ENCODE data around the gene CDH13.

Gene CDH13

DNA sequence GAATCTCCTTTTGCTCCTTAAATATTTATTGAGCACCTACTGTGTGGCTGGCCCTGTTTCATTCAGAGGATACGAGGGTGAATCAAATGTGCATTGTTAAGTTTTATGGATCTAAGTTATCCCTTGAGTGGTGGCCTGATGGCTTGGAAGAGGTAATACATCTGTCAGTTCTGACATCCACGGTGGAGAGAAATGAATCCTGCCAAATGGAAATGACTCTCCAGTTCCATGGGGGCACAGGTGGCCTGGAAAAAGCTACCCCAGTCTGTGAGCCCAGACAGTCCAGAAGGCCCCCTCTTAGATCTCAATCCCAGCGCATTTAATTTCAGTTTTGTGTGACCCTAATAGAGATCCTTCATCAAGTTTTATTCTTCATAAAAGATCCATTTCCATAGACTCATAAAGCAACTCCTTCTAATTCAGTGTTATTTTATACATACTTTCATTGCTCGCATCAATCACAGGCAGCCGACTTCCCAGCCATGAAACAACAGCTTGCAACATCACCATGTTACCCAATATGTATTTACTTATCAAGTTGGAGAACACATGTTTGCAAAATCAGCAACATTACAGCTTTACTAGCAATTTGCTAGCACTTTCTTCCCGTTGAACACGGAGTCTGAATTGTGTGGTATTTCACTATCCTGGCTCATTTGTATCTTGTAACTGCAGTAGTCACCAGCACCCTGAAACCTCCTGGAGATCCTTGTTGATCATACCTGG lies 846.2 kb downstream of the CDH13 start:
- no peak for DNase-seq

DNA sequence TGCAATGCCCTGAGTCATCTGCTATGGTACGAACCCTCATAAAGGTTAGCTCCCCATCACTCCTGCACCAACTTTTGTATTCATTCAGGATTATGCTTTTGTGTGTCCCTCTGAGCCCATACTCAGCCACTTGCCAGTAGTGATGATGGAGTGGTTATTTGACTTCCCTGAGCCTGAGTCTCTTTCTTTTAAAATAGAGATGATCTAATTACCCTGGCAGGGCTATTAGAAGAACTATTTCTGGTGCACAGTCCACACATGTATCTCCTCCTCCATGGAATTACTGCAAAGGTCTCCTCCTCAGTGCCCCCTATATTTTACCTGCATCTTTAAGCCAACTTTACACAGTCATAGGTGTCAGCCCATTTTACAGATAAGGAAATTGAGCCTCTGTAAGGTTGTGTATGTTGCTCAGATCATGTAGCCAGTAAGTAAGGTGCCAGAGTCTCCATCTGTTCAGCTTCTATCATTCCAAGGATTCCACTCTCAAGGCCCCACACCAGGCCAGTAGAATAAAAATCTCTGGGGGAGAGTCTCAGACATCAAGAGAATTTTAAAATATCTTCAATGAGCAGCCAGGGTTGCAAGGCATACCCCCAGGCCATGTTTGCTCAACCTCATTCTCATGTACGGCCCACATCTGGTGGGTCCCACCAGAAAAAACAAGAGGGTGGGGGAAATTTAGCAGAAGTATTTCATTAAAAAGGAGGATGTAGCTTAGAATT lies 847.3 kb downstream of the CDH13 start:
- no peak for DNase-seq

DNA sequence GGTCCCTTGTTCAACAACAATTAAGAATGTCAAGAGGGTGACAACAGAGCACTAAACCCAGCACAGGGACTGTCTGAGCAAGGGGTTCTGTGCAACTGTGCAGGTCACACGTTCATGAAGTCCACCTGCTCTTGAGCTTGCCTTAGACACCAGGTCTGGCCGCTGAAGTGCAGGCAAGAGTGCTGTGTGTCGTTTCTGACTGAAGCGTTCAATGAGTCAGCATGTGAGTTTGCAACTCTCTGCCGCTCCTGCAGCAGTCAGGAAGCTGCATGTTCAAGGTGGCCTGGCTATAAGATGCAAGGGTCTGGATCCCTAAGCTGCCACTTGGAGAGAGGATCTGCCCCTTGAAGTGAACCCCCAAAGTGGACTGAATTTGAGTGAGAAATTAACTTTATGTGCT lies 848.3 kb downstream of the CDH13 start:
- no peak for DNase-seq

DNA sequence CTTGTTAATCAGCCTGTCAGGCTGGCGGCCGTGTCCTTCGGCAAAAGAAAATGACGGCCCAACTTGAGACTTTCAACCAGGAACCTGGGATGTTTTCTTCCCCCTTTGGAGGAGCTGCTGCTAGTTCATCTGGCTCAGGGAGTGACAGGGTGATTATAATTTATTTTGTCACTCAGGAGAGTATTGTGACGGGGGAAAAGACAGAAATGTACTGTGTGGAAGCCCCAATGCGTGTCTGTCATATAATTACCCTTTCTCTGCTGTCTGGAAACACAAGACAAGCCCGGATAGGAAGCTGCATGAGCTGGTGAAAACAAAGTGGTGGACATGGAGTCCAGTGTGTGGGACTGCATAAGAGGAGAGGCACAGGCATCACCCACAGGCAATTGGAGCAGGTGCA lies 854.8 kb downstream of the CDH13 start:
- DNase-seq, result no peak

DNA sequence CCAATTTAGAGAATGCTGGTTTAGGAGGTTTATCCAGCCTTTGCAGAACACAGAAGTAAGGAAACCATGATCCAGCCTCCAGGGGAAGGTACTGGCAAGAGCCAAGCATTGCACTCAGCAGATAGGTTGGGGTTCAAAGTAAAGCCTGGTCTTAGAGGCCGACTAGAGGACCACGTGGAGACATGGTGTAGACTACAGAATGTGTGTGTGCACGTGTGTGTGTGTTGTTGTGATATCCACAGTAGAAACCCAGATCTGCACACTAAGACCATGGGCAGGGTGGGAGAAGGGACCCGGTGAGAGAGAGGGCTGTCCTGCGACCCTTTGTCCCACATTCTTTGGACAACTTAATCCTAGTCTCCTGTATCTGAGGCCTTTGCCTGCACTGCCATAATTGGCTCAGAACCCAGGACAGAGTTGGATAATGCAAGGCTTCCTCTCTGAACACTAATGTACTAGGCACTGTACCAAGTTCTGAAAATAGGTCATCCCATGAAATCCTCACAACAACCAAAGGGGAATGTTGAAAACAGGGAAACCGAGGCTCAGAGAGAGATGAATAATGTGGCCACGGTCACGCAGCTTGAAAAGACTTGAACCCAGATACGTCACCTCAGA lies 855.9 kb downstream of the CDH13 start:
- DNase-seq, result no peak

DNA sequence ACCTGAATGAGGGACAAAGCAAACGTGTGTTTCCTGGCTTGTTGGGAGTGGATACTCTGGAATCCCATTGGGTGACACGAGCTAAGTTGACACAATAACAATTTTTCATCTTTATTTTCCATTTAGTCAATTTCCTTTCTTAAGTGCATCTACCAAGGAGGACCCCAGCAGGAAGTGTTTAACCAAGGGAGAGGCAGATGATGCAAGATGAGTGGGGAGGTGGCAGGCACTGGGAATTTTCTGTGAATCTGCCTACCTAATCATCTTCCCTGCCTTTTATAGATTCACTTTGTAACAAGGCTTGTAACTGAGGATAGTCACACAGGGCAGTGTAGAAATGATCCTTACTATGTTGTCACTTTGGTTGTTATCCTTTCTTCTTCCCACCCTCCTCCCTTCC lies 863.3 kb downstream of the CDH13 start:
- DNase-seq, result no peak

DNA sequence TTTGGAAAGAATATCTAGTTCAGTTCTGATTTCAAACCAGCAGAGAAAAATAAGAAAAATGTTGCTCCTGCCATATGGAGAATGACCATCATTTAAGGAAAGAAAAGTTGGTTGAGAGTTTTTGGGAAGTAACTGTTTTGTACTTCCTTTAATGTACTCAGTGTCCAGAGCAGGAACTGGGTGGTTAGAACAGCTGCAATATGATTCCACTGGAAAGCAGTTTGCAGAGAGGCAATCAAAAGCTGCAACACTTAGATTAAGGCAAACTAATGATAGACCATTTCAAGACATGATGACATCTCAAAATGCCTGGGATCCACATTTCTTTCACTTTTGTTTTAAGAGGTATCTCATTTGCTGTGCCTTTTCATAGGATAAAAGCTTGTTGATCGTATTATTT lies 867.7 kb downstream of the CDH13 start:
- DNase-seq, result no peak

DNA sequence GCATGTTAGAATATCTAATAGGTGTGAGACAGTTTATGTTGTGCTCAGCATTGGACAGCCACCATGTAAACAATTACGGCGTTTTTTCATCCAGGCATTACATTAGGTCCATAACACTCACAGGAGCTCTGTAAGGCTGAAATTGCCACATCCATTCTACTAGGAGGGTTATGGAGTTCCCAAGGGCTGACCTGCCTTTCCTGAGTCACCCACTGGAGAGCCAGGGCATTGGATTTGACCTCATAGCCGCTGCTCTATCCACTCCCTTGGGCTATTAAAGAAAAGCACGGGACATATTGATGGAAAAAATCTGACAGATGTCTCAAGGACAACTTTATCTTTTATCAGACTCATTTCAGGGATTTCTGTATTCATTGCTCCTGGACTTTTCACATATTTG lies 874.7 kb downstream of the CDH13 start:
- DNase-seq, result no peak

DNA sequence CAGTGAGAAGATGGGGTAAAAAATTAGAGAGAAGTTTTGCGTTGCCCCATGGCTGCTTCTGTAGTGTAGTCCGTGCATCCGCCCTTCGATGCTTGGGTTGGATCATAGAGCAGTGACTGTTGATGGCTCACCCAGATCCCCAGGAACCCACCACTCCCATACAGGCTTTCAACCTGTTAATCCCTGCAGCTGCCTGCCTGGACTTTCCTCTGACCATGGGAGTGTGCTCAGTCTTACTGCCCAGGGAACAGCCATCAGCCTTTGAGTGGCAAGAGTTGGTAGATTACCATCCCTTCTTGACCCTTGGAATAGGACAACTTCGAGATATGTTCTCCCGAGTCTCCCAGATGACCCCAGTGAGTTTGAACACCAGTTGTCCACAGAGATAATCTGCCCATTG lies 881.5 kb downstream of the CDH13 start:
- no peak for DNase-seq

DNA sequence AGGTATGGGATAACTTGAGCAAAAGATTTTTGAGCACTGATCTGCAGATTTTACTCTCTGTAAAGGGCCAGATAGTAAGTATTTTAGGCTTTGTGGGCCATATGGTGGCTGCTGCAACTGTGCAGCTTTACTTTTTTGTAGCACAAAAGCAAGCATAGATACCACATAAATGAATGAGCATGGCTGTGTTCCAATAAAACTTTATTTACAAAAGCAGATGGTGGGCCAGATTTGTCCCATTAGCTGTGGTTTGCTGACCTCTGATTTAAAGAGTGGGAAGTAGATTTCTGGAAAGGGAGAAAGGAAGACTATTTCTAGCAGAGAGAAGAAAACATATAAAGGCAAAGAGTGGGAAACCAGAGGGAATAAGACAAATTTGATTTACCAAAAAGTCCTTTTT lies 882.5 kb downstream of the CDH13 start:
- no peak for DNase-seq

DNA sequence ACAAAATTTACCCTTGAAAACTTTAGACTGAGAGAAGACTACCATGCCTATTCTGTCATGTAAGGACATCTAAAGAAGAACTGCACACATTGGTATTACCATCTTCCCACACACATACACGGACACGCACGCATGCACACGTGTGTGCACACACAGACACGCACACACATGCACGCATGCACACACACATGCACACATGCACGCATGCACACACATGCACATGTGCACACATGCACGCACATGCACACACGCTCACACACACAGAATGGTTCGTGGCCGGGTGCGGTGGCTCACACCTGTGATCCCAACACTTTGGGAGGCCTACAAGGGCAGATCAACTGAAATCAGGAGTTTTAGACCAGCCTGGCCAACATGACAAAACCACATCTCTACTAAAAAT lies 884.1 kb downstream of the CDH13 start:
- DNase-seq, result no peak

DNA sequence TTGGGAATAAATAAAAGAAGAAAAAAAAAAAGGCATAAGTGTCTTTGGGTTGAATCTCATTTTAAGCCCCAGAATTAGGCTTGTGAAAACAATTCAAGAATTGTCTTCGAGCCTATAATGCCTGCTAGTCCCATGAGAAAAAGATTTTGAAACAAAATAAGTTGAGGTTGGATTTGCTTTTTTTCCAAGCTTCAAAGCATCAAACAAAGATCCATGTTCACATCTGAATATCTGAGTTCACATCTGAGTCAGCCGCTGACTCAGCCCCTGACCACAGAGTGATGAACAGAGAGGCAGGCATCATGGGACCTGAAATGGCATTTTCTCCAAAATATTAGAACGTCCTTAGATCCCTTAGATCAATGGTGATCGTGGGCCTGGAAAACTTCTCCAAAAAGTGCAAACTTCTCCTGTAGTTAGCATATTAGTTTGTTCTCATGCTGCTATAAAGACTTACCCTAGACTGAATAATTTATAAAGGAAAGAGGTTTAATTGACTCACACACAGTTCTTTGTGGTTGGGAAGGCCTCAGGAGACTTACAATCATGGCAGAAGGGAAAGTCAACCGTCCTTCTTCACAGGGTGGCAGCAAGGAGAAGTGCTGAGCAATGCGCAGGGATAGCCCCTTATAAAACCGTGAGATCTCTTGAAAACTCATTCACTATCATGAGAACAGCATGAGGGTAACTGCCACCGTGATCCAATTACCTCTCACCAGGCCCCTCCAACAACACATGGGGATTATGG lies 886.4 kb downstream of the CDH13 start:
- DNase-seq, result no peak

DNA sequence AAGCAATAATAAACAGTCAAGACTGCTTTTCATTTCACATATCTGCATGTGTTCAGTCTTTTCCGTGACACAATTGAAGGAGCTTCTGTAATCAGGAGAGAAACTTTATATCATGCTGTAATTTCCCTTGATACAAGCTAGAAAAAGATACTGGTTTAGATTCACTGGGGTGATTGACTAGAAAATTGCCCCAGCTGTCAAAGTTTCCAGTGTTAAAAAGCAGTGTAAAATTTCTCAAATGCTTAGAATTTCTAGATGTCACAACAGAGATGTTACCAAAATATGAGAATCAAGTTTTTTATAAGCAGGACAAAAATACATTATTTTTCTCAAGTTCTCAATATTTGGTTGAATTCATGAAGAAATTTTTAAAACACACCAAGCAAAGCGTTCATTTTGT lies 888.6 kb downstream of the CDH13 start:
- no peak for DNase-seq

DNA sequence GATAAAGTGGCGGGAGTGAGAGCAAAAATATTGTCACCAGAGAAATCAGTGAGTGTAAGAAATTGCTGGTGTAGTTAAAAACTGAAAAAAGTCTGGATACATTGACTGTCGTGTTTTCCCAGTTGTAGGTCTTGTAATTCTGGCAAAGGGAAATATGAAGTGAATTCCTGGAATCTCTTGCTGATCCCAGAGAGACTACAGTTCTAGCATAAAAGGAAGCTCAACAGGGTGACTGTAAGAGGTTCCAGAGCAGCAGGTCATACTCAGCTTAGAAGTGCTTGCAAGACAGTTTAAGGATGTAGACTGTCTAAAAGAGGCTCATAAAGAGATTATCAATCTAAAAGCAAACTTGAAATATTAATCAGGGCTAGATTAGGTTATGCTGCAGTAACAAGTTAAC lies 890.2 kb downstream of the CDH13 start:
- DNase-seq, result no peak

DNA sequence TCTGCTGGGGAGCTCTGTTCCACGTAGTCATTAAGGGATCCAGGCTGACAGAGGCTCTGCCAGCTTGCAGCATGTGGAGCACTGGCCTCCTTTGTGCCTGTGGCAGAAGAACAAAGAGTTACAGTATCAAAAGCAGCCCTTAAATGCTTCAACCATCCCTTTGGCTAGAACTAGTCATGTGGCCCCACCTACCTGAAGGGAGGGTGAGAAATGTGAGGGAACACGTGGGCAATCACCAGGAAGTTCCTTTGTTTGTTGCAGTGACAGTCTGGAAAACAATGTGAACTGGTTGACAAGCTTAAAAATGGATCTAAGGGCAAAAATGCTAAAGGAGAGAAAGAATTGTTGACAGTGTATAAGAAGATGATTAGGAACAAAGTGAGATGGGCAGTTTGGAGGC lies 890.6 kb downstream of the CDH13 start:
- DNase-seq, result no peak

DNA sequence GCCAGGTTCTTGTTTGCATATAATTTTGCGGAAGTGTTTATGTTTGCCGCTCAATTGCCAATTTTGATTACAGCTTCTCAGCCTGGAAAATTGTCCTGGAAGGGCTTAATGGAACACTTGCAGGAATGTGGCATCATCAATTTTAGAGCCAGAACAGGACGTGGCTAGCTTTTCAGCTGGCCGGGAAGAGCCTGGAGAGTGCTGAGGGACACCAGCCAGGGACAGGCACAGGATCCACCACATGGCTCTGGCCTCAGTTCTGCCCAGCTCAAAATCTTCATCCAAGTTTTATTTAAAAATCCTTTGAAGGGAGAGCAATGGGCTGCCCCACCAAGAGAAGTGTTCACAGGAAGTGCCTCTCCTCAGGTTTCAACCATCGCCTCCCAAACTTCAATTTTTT lies 893.8 kb downstream of the CDH13 start:
- no peak for DNase-seq

DNA sequence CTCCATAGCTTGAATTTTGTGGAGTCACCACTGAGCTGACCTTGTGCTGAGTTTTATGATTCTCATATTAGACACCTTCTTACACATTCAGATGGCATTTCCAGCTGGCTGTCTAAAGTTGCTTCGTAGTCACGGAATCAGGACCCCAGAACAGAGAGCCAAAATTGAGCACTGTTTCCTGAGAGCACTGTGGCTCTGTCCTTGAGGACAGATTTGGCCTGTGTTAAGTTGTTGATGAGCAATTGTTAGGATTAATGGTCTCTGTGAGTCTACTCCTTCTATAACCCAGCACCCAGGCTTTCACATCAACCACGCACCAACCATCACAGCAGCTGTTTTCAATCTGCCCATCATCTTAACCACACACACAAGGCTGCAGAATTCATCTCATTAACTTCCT lies 903.5 kb downstream of the CDH13 start:
- no peak for DNase-seq

DNA sequence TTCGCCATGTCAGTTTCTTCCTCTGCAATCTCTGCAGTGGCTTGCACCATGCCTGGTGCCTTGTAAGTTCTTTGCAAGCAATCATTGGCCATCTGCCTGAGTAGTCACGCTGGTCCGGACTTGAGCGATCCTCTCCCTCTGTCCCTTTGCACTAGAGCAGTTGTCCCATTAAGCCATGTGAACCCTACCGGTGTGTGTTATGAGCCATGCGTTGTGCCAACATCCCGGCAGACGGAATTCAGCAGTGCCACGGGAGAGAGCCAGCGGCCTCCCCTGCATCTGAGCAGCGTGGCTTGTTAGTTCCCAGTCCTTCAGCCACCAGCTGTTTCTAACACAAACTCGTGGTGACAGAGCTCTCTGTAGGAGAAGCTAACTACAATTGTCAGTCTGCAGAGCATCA lies 905.9 kb downstream of the CDH13 start:
- no peak for DNase-seq

DNA sequence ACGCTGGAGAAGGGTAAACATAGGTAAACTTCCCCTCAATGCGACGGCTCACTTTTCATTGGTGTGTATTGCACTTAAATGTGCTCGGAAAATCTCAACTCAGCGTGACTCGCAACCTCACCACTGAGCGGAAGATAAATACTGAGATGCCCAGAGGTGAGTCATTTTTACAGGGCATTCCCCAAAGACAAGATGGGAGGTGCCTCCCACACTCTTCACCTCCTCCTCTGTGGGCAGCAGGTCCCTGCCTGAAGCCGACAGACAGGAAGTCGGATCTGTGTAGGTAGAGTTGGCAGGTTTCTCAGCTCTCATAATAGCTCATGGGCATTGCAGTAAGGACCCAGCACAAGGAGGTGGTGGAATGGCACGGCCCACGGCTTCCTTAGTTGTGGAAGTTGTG lies 906.4 kb downstream of the CDH13 start:
- no peak for DNase-seq

DNA sequence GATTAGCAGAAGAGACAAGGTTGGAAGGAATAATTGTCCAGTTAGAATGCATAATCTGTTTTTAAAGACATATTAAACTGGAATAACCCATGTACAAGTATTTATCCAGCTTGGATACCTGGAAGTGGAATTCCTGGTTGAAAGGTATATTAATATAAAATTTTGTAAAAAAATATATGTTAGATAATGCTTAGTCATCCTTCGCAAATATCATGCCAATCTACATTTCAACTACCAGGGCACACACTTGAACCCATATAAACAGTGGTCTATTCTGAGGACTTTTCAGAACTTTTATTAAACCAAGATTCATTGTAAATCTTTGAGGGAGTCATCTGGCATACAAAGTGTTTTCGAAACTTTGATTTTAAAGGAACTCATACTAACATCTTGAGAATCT lies 911.9 kb downstream of the CDH13 start:
- no peak for DNase-seq

DNA sequence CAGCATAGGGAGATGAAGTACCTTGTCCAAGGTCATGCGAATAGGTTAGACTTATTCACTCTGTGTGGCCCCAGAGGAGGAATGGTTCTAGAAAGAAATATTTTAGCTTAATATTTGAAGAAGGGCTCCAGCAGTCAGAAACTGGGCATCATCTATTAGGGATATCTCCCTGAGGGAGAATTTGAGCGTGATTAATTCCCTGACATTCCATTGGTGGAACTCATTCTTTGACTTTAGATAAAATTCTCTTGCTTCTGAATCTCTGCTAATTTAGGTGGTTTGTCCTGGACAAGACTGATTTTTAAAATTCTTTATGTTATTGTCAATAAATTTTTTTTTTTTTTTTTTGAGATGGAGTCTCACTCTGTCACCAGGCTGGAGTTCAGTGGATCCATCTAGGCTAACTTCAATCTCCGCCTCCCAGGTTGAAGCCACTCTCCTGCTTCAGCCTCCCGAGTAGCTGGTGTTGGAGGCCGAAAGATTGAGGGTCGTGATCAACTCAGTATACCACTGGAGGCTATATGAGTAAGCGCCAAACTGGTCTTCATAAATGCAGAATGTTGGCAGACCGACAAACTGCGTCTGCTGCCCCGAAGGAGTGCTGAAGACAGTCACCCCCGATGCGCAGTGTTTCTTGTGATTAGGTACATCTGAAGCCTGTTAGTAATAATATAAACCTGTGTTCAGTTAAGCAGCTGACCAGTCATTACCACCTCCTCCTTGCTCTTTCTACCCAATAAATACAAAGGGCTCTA lies 913.1 kb downstream of the CDH13 start:
- DNase-seq, result no peak

DNA sequence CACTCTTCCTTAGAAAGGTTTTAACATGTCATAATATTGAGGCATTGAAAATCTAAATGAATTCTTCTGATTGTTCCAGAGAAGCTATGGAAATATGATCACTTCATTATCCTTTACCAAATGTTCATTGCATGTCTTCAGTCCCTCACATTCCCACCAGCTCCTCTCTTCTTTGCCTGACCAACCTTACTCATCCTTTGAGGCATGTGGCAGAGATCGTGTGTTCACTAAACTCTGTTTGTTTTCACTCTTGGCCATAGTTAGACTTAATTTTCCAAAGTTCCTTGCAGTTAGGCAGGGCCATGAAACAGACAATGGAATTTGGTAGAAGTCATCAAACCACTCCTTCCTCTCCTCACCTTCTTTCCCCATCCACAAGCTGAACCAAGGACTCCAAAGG lies 914.5 kb downstream of the CDH13 start:
- DNase-seq, result no peak

DNA sequence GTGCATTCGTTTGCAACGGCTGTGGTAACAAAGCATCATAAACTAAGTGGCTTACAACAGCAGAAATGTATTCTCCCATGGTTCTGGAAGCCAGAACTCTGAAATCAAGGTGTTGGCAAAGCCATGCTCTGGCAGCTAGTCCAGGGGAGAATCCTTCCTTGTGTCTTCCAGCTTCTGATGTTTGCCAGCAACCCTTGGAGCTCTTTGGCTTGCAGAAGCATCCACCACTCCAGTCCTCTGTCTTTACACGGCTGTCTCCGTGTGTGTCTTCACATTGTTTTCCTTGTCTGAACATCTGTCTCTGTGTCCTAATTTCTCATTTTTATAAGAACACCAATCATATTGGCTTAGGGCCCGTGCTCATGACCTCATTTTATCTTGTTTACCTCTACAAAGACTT lies 915.7 kb downstream of the CDH13 start:
- no peak for DNase-seq
